Smooth muscle cell (in vitro differentiated cells): ENCODE measurements around the gene PEPD. TPM values are rescaled to one million over a fixed set of nuclear protein-coding genes. Genes with fewer than 3 reads are reported as not detected.

Source experiments
- DNase-seq: peaks from one replicate; lab custom pipeline; 2025; ENCODE audit not compliant: unreplicated experiment; lab: John Stamatoyannopoulos, UW
- H2AFZ ChIP-seq: fragments of 200-600 bp; sonication (generic); 2 replicates; pipeline ENCODE4 v1.6.0; 2016; ENCODE audit warnings: antibody characterized with exemption, low read depth, mild to moderate bottlenecking
- H3F3A ChIP-seq: fragments of 200-600 bp; sonication (generic); 2 replicates; pipeline ENCODE4 v1.6.0; 2017; ENCODE audit warnings: antibody characterized with exemption, low read depth
- H3K27ac ChIP-seq: fragments of 200-600 bp; sonication (generic); 2 replicates; pipeline ENCODE4 v1.5.1; 2016; ENCODE audit warnings: low read depth, mild to moderate bottlenecking
- H3K27me3 ChIP-seq: fragments of 200-600 bp; sonication (generic); 2 replicates; pipeline ENCODE4 v1.6.1; 2016; ENCODE audit warnings: low read depth, mild to moderate bottlenecking
- H3K36me3 ChIP-seq: fragments of 200-600 bp; sonication (generic); 2 replicates; pipeline ENCODE4 v1.5.1; 2016; ENCODE audit warnings: low read depth
- H3K4me1 ChIP-seq: fragments of 200-600 bp; sonication (generic); 2 replicates; pipeline ENCODE4 v1.5.1; 2016; ENCODE audit warnings: low read depth
- H3K4me2 ChIP-seq: fragments of 200-600 bp; sonication (generic); 2 replicates; pipeline ENCODE4 v1.6.0; 2016; ENCODE audit warnings: mild to moderate bottlenecking
- H3K4me3 ChIP-seq: fragments of 200-600 bp; sonication (generic); 2 replicates; pipeline ENCODE4 v1.5.1; 2016; ENCODE audit warnings: mild to moderate bottlenecking
- H3K79me2 ChIP-seq: fragments of 200-600 bp; sonication (generic); 2 replicates; pipeline ENCODE4 v1.6.0; 2016; ENCODE audit warnings: low read depth, mild to moderate bottlenecking
- H3K9ac ChIP-seq: fragments of 200-600 bp; sonication (generic); 2 replicates; pipeline ENCODE4 v1.6.0; 2016; ENCODE audit warnings: low read depth
- H3K9me3 ChIP-seq: fragments of 200-600 bp; sonication (generic); replicated peaks from 2 replicates; pipeline ENCODE4 v1.5.1; 2016; ENCODE audit warnings: low read depth
- H4K20me1 ChIP-seq: fragments of 200-600 bp; sonication (generic); 2 replicates; pipeline ENCODE4 v1.6.0; 2016; ENCODE audit warnings: low read depth
- CTCF ChIP-seq: fragments of 200-600 bp; sonication (generic); IDR thresholded peaks from 2 replicates; pipeline ENCODE4 v1.5.1; 2017; ENCODE audit warnings: borderline replicate concordance, mild to moderate bottlenecking, antibody characterized with exemption; ENCODE audit not compliant: insufficient read depth, poor library complexity, severe bottlenecking
- whole genome bisulfite sequencing: methylation state at CpG from one replicate; pipeline ENCODE4 v1.1.7; 2016; ENCODE audit warnings: low lambda C conversion rate; 5-methylcytosine and 5-hydroxymethylcytosine counted together
- polyA plus RNA-seq: library from polyadenylated mRNA; unstranded; fragments of >200 nt; fragmentation: Nextera tagmentation; extraction: Ambion mirVana; gene quantifications from 2 replicates; pipeline ENCODE4 v1.2.1, GENCODE V29; 2016
- total RNA-seq: library from RNA; depleted of rRNA; stranded (reverse); fragments of >200 nt; gene quantifications from 2 replicates; pipeline ENCODE4 v1.2.3, GENCODE V29; 2014

The PEPD gene
- total and polyA plus RNA-seq, 2 experiments from 2014 or later = 57.2 to 70.4 TPM

GRCh38 chr19:33401683-33402420, 119.7 kb downstream of the PEPD start:
- Histone ChIP-seq H3F3A (no peaks in the 10 kb centered on the region), H3K4me2 (no peak overlapping the region), H3K4me1 (no peaks in the 10 kb centered on the region), H3K9ac (no peak overlapping the region), H4K20me1 (no peaks in the 10 kb centered on the region), H3K9me3 (no peaks in the 10 kb centered on the region), H3K4me3 (no peak overlapping the region), H3K27me3 (no peaks in the 10 kb centered on the region), H3K36me3 (no peaks in the 10 kb centered on the region), H3K79me2 (no peaks in the 10 kb centered on the region), H3K27ac (no peak overlapping the region), H2AFZ (no peak overlapping the region)
- WGBS = 97% methylated on average over 30 of the region's 30 CpGs
- no peak for DNase-seq
- no peak for TF ChIP-seq CTCF

- 87% methylated on average over 24 of the region's 24 CpGs for WGBS
- Histone ChIP-seq H3K9ac (no peak overlapping the region), H3K27me3 (no peaks in the 10 kb centered on the region), H3K4me3 (no peak overlapping the region), H3K27ac (no peak overlapping the region), H2AFZ (no peak overlapping the region), H3K4me1 (no peaks in the 10 kb centered on the region), H3K36me3 (no peaks in the 10 kb centered on the region), H3K79me2 (no peaks in the 10 kb centered on the region), H3K4me2 (no peak overlapping the region), H4K20me1 (peaks cover under 1% of the 10 kb centered on the region), H3F3A (no peaks in the 10 kb centered on the region), H3K9me3 (no peaks in the 10 kb centered on the region)
- DNase-seq = no peak
- no peak for TF ChIP-seq CTCF
Measured at GRCh38 chr19:33400856-33401682, 120.5 kb downstream of the PEPD start.

DNA sequence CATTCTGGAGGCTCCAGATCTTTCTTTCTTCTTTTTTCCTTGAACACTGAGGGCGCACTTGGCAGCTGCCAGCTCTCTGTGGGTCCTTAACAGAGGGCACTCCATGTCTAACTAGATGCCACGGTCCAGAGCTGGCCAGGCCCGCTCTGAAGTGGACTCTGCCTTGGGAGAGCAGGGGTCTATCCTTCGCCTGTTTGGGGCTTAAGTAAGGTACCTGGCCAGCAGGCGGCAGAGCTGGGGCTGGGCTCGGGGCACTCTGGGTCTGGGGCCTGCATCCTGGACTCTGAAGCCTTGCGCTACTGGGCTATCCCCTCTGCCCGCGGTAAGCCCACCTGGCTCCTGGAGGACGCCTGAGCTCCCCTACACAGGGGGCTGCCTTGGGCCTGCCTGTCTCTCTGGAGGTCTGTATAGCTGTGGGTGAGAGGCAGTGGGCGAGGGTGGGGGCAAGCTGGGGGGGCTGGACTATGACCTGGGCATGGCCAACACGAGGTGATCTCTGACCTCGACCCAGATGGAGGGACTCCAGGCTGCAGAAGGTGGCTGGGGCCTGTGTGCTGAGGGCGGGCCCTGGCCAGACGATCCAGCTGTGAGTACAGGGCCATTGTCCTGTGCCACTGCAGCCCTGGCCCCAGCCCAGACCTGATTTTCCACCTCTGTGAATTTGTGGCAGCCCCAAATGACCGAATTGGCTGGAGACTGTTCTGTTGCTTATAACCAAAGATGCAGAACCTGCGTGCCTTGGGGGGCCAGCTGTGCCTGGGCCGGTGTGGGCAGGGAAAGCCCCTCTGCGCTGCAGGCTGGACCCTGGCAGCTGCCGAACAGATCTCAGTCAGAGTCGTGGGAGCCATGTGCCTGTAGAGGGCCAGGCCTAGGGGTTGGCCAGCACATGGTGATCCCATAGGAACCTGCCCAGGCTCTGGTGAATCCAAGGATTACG, 121.6 kb downstream of the PEPD start:
- H3F3A ChIP-seq = no peaks in the 10 kb centered on the region

More for the DNA sequence above, 121.6 kb downstream of the PEPD start:
- no peak overlapping the region for H3K4me3 ChIP-seq
- H3K27me3 ChIP-seq = no peaks in the 10 kb centered on the region
- H3K4me2 ChIP-seq = no peak overlapping the region
- WGBS = 90% methylated on average over 22 of the region's 22 CpGs
- H3K9ac ChIP-seq = no peak overlapping the region
- H3K4me1 ChIP-seq = no peaks in the 10 kb centered on the region
- no peak overlapping the region for H3K27ac ChIP-seq
- H2AFZ ChIP-seq = no peak overlapping the region
- no peaks in the 10 kb centered on the region for H3K36me3 ChIP-seq
- TF ChIP-seq CTCF = no peak
- H3K79me2 ChIP-seq = no peaks in the 10 kb centered on the region
- no peaks in the 10 kb centered on the region for H3K9me3 ChIP-seq
- H4K20me1 ChIP-seq = peaks cover 10% of the 10 kb centered on the region
- DNase-seq = no peak
